Activated CD4-positive, alpha-beta T cell treated with anti-CD3 and anti-CD28 coated beads, Interleukin-2, amount 50 U/mL, for 24 hours (primary cell): ENCODE measurements around the gene CASP7.

Experiments used
- DNase-seq, 2 donors: peaks; one replicate each; pipeline ENCODE4 v3.0.0-alpha.2; 2020; ENCODE audit warnings: low read depth in 1 of 2, low spot score in 1 of 2

The CASP7 gene

DNA sequence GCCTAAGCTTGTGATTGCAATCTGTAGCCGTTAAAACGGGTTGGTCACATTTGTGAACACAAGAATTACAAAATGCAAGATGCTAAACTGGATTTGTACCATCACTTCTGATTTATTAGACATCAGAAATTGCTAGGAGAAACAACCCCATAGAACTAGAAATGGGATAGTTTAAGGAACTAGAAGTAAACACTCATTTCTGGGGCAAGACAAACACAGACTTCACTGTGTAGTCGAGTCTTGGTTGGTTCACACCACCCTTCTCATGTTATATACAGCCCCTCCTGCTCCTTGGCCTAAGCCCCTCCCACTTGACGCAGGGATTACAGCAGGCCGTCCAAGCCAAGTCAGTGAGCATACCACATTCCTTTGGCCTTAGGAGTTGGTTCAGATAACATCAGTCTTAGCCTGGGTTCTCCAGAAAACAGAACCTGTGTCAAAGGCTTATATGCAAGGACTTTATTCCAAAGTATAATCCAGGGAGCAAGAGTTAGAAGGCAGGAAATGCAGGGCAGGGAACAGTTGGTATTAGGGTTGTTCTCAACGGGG, 13.8 kb upstream of the CASP7 start:
- no peak for DNase-seq

DNA sequence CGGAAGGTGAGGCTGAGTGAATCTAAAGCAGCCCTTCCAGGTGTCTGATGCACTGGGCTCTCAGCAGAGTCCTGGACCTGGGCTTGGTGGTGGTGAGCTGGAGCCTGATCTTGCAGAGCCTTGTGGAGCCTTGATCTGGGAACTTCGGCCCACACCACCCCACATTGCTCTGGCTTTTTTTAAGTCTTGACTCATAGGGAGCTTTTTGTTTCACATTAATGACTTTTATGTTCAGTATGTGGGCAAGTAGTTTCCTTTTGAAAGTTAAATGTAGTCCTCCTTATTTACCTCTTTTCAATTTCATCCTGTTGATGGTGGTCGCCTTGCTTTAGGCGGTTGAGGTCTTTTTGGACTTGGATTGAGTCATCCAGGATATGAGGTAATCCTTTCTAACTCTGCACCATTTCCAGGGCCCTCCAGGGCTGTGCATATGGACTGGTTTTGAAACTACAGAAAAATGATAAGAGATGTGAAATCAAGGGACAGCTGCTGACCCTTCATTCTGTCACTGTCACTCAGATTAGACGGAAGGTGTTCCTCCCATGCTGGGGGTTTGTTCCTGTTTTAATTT, 12.9 kb upstream of the CASP7 start:
- DNase-seq, result no peak

DNA sequence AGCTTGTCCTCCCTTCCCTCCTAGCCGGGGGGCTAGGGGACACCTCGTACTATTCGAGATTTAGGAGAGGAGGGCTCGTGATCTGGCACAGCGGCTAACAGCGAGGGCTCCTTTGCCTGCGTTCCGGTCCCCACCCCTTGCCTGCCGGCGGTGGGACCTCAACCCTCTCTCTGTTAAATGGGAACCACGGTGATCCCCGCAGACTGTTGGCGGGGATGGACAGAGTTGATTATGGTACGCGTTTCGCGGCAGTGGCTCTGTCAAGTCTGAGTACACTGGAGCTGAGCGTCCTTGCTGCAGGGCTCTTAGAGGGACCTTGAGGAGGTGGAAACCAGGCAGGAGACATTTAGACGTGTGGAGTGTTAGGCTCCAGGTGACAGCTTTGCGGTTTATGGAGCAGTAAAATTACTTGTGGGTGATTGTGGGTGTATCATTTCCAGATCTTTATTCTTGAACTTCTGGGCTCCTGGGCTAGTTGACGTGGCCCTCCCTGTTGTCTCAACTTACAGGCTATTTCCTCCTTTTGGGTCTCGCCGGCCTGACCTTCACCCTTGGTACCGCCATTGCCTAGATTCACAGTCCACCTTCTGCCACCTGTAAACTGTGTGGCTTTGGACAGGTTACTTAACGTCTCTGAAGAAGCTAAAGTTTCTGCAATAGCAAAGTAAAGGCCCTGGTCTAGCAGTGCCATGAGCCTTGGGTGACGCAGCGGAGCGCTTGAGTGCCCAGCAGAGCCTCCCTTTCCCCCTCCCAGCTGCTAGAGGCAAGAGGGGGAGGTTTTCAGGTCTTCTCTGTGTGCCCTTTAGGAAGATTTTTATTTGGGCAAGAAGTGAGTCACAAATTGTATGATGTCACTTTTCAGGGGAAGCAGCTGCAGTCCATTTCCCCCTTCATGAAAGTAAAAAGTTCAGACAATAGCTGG, 739 bp downstream of the CASP7 start:
- DNase-seq, result no peak

DNA sequence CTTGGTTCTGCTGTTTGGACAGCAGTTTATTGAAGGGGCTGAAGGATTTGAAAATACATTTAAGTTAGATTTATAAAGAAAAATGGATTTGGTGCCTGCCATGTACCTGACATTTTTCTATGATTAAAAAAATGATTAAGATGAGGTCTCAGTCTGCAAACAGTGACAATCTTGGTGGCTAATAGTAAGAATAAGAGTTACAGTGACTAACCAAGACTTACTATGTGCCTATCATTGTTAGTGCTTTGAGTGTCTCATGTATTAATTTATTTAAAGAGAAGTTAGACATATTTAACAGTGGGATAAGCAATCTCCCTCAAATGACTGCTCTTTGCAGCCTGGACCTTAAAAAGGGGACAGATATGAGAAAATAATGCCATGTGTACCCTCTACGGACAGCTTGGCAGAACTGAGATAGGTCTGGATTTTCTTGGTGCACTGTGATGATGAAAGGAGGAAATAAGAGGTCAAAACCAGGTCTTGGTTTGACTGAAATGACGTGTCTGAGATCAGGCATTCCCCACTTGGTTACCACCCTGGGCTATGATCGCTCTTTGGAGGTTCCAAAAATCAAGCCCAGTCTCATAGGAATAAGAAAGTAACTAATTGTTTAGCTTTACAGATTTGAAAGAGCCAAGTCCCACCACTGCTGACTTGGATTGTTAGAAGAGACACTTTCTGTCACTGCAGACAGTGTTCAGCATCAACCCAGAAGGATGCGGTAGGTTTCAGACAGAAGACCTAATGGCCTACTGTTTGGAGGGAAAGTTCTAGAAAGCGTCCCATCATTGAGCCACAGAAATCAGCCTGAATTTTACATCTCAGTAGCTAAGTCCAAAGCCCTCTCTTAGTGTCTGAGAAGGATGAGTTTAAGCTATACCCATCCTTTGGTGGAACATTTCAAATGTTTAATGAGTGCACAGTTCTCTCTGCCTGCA, 2.1 kb downstream of the CASP7 start:
- peak in 1 of 2 donors; percentile 25 for DNase-seq

DNA sequence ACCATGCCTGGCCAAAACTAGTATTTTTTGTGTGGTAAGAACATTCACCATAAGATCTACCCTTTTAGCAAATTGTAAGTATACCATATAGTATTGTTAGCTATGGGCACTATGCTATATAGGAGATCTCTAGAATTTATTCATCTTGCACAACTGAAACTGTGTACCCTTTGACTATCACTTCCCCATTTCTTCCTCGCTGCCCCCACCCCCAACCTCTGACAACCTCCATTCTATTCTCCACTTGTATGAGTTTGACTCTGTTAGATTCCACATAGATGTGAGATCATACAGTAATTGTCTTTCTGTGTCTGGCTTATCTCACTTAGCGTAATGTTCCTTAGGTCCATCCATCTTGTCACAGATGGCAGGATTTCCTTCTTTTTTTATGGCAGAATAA, 3.6 kb downstream of the CASP7 start:
- no peak for DNase-seq

DNA sequence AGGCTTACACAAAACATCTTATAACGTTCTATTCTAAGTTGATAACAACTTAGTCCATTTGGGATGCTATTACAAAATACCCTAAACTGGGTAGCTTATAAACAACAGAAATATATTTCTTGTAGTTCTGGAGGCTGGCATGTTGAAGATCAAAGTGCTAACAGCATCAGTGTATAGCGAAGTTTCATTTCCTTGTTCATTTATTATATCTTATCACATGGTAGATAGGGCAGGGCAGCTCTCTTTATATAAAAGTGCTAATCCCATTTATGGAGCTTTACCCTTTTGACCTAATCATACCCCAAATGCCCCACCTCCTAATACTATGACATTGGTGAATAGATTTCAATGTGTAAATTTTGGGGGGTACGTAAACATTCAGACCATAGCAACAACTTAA, 6.3 kb downstream of the CASP7 start:
- no peak for DNase-seq

DNA sequence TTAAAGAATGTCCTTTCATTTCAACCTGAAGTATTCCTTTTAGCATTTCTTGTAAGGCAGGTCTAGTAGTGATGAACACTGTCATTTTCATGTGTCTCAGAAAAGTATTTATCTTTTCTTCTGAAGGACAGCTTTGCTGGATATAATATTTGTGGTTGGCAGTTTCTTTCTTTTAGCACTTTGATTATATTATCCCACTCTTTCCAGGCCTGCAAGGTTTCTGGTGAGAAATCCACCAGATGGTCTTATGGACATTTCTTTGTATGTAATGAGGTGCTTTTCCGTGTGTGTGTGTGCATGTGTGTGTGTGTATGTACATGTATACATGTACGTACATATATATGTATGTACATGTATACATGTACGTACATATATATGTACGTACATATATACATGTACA, 7.3 kb downstream of the CASP7 start:
- DNase-seq, result no peak

DNA sequence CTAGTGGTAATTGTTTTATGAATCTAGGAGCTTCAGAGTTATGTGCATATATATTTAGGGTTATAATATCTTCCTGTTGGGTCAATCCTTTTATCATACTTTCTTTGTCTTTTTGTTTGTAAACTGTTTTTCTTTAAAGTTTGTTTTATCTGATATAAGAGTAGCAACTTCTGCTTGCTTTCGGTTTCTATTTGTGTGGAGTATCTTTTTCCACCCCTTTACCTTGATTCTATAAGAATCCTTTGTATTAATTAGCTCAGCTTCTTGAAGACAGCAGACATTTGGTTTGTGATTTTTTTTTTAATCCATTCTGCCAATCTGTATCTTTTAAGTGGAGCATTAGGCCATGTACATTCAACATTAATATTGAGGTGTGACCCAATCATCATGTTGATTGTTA, 9.3 kb downstream of the CASP7 start:
- no peak for DNase-seq

DNA sequence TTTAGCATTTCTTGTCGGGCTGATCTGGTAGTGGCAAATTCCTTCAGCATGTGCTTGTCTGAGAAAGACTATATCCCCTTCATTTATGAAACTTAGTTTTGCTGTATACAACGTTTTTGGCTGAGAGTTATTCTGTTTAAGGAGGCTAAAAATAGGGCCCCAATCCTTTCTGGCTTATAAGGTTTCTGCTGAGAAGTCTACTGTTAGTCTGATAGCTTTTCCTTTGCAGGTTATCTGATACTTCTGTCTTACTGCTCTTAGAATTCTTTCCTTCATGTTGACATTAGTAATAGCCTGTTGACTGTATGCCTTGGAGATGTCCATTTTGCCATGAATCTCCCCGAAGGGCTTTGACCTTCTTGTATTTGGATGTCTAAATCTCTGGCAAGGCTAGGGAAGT, 9.9 kb downstream of the CASP7 start:
- no peak for DNase-seq

DNA sequence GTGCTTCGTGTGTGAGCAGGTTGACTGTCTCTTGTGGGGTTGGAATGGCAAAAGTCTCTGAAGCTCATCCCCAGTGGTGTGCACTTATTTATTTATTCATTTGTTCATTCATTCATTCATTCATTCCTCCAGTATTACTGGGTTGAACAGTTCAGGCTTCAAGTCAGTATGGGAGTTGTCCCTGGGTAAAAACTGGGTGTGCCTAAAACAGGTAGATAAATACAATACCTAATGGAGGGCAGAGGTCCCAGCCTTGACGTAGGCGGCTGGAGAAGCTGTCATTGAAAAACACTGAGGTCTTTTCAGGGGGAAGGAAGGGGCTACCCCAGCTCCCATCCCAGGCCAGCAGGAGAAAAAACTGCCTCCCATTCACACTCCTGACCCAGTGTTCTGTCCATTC, 11.0 kb downstream of the CASP7 start:
- DNase-seq, result no peak

DNA sequence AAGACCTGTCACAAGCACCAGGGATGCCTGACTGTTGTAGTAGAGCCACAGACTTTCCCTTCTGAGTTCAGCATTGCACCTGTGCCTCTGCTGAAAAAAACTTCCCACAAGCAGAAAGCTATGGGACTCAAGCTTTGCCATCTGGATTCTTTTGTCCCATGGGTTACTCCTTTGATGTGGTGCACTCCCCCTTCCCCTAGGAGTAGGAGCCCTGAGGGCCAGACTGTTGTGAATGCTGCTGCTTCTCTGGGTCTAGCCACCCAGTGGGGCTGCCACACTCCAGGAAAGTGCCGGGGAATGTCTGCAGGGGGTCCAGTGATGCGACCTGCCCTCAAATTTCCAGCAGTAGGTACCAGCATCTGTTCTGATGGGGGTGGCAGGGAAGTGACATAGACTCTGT, 11.7 kb downstream of the CASP7 start:
- no peak for DNase-seq

DNA sequence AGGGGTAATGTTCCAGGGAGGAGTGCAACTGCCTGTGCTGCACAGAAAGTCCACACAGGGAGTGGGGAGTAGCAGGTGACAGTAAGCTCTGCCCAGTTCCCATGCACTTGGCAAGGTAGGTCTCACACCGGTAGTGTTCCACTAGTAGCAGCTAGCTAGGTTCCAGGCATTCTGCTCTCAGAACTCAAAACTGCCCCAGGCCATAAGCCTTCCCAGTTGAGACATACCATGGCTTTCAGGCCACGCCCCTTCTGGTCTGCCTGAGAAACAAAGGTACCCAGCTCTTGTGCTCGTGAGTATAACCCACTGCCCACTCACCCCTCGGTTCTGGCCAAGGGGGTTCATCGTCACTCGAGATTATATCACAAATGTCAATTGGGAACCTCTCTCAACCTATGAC, 12.6 kb downstream of the CASP7 start:
- no peak for DNase-seq

DNA sequence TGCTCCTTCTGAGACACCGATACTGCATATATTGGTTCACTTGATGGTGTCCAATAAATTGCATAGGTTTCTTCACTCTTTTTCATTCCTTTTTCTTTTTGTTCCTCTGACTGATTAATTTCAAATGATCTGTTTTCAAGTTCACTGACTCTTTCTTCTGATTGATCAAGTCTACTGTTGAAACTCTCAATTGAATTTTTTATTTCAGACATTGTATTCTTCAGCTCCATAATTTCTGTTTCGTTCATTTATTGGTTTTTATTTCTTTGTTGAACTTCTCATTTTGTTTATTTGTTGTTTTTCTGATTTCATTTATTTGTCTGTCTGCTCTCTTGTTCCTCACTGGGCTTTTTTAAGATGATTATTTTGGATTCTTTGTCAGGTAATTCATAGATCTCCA, 13.6 kb downstream of the CASP7 start:
- DNase-seq, result no peak

DNA sequence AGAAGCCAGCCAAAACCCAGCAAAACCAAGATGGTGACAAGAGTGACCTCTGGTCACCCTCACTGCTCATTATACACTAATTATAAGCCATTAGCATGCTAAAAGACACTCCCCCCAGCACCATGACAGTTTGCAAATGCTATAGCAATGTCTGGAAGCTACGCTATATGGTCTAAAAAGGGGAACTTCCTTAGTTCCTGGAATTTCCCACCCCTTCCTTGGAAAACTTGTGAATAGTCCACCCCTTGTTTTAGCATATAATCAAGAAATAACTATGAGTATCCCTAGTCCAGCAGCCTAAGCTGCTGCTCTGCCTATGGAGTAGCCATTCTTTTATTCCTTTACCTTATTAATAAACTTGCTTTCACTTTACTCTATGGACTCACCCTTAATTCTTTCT, 16.0 kb downstream of the CASP7 start:
- DNase-seq, result no peak

DNA sequence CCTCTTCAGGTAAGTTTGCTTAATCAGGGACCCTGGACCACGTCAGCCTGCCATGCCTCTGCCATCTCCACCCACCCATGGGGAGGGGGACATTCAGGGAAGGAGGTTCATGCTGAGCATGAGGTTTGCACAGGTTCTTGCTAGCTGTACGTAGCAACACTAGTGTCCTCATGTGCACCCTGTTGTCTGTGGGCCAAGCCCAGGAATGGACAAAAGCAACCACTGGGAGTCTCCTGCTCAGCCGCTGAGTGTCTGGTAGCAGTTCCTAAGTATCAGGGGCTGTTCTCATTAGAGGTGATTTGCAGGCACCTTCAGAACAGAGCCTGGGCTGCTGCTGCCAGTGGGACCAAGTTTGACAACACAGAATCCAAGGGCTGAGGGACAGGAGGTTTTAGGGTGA, 17.9 kb downstream of the CASP7 start:
- no peak for DNase-seq

DNA sequence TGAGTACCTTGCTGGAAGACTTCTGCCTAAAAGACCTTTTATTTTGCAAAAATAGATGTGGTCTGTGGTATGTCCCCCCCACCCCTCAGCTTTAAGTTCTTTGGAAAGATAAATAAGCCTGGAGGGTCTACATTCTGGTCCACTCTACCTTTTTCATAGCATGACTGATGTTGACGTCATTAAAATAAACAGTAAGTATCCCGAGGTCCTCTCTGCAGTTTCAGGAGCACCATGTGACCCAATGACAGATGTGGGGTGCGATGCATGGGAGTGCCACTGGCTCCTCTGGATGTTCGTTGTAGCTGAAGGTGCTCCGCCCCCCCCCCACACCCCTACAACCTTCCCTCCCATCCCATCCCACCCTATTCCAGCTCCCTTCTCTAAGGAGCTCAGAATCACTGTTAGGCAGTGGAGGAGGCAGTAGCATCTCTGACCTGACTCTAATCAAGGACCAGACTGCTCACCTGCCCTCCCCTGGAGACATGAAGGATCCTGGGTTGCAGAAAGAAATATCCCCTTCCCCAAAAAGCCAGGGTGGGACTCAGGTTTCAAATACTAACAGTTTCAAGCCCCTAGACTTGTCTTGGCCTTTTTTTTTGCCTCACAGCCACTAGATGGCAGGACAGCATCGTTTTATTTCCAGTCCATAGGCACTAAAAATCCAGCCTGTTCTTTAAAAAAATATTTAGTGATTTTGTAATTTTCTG, 25.1 kb downstream of the CASP7 start:
- DNase-seq, result no peak

DNA sequence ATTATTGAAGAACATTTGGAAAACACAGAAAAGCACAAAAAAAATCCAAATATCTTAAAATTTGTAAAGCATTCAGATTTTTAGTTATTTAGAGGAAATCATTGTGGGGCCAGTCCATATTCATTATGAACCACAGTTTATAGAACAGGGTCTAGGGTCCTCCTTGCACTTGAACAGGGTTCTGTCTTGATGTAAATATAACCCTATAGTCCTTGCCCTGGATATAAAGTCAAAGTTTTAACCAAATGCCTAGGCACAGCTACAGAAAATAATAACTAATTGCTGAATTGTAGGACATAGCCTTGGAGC, 25.6 kb downstream of the CASP7 start:
- no peak for DNase-seq

DNA sequence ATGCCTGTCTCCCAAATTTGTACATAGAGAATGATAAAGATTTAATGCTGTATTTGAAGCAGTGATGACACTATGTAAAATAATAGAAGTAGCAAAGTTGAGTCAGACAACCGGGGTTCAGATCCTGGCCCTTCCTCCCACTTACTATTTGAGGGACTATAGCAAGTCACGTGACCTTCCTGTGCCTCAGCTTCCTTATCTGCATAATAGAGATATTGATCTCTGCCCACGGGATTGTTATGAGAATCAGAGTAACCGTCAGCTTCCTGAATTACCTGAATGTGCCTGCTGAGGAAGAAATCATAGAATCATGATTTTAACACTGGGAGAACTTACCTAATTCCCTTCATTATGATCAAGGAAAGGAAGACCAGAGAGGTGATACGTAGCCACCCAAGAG, 26.9 kb downstream of the CASP7 start:
- DNase-seq, result no peak

DNA sequence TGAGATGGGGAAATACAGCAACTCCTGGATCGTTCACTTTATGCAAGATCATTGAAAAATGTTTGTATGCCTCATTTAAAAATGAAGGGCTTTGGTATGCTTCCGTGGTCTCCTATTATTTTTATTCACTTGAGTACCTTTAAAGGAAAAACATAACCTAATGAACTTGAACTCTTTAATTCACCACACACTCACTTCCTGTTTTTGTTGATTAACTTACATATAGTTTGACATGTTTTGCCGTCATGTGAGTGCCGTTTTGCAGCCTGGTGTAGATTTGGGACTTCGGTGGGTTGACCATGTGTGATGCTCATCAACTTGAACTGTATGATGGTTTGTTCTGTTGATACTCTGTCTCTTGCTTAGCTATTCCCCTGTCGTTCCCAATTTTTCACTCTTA, 28.9 kb downstream of the CASP7 start:
- no peak for DNase-seq

DNA sequence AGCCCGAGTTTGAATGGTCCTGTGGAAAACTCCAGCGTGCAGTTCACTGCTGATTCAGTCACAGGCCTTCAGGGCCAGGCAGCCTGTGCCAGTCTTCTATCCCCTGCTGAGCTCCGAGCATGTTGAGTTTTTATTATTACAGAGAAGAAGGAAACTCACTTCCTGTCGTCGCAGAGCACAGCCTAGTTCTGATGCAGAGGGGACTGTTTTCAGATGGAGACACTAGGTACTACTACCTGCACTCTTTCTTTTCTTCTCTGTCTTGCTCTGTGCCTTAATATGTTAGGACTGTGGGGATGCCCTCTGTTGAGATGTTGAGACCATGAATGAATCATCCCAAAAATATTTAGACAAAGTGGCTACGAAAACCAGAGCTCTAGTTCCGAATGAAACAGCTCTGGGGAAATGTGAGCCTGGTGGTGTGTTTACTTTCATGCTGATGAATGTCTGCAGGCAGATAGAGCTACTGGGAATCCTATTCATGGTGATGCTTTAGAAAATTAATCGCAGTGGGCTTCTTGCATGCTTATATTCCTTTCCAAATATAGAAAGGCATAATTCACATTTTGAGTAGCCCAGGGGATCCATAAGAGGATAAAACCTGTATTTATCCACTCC, 29.6 kb downstream of the CASP7 start:
- DNase-seq, result no peak

DNA sequence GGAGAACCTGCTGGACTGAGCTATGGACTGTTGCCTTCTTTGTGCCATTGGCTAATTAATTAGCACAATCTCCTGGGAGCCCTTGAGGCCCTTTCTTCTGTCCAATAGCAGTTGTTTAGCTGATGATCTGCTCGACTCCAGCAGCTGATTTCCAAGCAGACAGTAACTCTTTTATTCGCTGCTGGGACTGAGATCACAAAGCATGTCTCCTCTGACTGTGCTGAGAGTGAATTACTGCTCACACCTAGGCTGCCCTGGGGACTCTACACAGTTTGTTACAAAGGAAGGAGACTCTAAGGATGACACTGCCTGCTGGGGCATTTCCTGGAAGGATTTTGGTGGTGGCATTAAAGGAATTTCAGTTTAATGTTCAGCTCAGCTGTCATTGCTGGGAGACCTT, 31.4 kb downstream of the CASP7 start:
- no peak for DNase-seq
